Measurements from ENCODE around the gene ASB18. TPM values are rescaled to one million over a fixed set of nuclear protein-coding genes. Genes with fewer than 3 reads are reported as not detected.

Gene ASB18
- total RNA-seq, 4 donors from 2014 or later = not detected

GRCh38 chr2:236165842-236166795, 98.1 kb downstream of the ASB18 start:
- peaks cover 0 to 58% (median 4%) of the 10 kb centered on the region in 4 donors for H3K4me1 ChIP-seq
- H3K36me3 ChIP-seq = no peaks in the 10 kb centered on the region
- peaks cover 0 to 85% of the 10 kb centered on the region in 2 donors for H3K27me3 ChIP-seq
- no peak for TF ChIP-seq CTCF (IDR thresholded peaks at IDR 0.05)
- TF ChIP-seq POLR2A (IDR thresholded peaks at IDR 0.05) = no peak
- peak overlapping the region in 2 of 4 donors; percentile 33 to 41 for H3K4me3 ChIP-seq
- no peak for DNase-seq
- H3K9me3 ChIP-seq = peaks cover 0 to 6% (median 0%) of the 10 kb centered on the region in 4 donors
- no peak overlapping the region for H3K27ac ChIP-seq

DNA sequence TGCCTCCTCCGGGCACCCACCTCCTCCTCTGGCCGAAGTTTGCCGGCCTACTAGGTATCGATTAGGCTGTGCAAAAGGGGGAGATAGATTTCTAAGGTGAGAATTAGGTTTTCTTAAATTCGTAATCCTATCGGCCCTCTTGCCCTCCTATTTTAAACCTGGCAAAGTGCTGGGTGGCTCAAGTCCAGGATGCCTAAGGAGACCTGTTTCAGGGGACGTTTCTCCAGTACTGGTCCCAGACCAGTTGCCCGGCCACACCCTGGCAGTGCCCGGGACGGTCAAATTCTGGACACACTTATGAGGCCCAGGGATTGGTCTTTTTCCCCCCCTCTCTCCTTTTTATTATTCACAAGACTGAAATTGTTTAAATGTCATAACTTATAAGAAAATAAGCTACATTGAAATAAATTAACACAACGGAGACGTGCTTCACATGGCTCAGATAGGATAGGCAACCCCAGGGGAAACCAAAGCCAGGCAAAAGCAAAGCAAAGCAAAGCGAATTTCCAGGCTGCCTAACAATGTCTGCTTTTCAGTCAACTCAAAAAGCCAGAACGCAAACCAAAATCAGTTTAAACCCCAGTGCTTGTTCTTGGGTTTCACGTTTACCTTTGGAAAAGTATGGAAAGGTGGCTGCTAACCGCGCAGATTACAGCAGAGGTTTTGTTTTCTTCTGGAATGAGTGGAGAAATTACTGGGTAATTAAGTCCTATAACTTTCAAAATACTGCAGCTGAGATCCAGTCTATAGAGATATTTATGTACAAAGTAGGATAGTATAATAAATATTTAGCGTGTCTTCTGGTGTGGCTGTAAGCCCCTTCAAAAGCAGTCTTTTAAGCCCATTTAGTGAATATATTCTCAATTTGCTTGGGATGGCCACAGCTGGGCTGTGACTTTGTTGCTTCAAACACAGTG, 99.0 kb downstream of the ASB18 start:
- DNase-seq = no peak
- H3K27me3 ChIP-seq = peaks cover 0 to 82% of the 10 kb centered on the region in 2 donors
- peak overlapping the region in 1 of 4 donors; percentile 44 for H3K4me3 ChIP-seq
- no peak overlapping the region for H3K27ac ChIP-seq
- H3K4me1 ChIP-seq = peaks cover 0 to 56% (median 4%) of the 10 kb centered on the region in 4 donors
- H3K9me3 ChIP-seq = peaks cover 0 to 6% (median 0%) of the 10 kb centered on the region in 4 donors
- TF ChIP-seq CTCF (IDR thresholded peaks at IDR 0.05) = no peak
- no peak for TF ChIP-seq POLR2A (IDR thresholded peaks at IDR 0.05)
- H3K36me3 ChIP-seq = no peaks in the 10 kb centered on the region

DNA sequence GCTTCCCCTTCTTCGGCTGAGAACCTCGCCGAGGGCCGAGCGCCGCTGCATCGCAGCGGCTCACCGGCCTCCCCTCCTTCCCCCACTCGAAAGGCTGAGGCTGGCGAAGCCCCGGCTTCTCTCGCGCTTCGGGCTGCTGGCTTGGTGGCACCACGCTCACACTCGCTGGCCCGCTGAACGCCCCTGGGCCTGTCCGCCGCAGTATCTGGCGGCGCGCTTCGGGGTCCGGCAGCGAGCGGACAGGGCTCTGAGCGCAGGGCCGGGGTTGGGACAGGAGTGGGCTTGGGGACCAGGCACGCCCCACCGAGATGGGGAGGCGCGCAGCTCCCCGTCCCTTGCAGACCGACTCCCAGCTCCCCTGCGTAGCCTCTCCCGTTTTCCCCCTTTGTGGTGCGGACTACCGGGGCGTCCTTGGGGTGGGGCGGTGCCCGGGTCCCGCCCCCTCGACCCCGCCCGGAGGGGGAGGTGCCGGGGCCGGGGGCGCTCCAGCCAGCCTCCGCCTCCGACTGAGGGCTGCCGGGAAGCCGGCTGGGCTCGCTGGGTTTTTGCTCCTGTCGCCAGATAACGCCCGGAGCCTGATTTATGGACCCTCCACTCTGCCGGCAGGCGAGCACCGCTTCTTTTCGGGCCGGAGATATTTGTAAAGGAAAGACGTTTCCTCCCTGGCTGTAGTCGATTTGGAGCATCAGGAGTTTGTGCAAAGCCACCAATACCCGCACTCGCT, 99.8 kb downstream of the ASB18 start:
- Histone ChIP-seq H3K4me1 (peaks cover 0 to 56% (median 4%) of the 10 kb centered on the region in 4 donors), H3K4me3 (peak overlapping the region in 3 of 4 donors; percentile 19 to 44 (median 29)), H3K9me3 (peaks cover 0 to 6% (median 0%) of the 10 kb centered on the region in 4 donors), H3K36me3 (no peaks in the 10 kb centered on the region), H3K27ac (no peak overlapping the region), H3K27me3 (peaks cover 0 to 80% of the 10 kb centered on the region in 2 donors)
- no peak for DNase-seq
- TF ChIP-seq CTCF (IDR thresholded peaks at IDR 0.05) = no peak
- TF ChIP-seq POLR2A (IDR thresholded peaks at IDR 0.05) = no peak

- peaks cover 0 to 54% (median 4%) of the 10 kb centered on the region in 4 donors for H3K4me1 ChIP-seq
- no peaks in the 10 kb centered on the region for H3K36me3 ChIP-seq
- peaks cover 0 to 74% of the 10 kb centered on the region in 2 donors for H3K27me3 ChIP-seq
- peaks cover 0 to 6% (median 0%) of the 10 kb centered on the region in 4 donors for H3K9me3 ChIP-seq
- TF ChIP-seq CTCF (IDR thresholded peaks at IDR 0.05) = no peak
- no peak for TF ChIP-seq POLR2A (IDR thresholded peaks at IDR 0.05)
- H3K4me3 ChIP-seq = peak overlapping the region in 3 of 4 donors; percentile 19 to 44 (median 29)
- no peak for DNase-seq
- no peak overlapping the region for H3K27ac ChIP-seq
Measured at GRCh38 chr2:236163471-236164200, 100.6 kb downstream of the ASB18 start.

All from Peyer's patch (tissue), 4 donors.